Ovary (tissue), 3 donors: Measurements from ENCODE around the gene BRAT1.

ENCODE experiments used
- POLR2A ChIP-seq: fragments of 450-650 bp; IDR thresholded peaks from one replicate; pipeline ENCODE4 v1.6.1; 2017; ENCODE audit warnings: antibody characterized with exemption, mild to moderate bottlenecking, moderate library complexity
- TF ChIP-seq, protein P1 (sequence below), 3 donors: fragments of 450-650 bp in 2 of 3; fragments of 200-600 bp in 1 of 3; IDR thresholded peaks; one replicate each; pipeline versions ENCODE4 v1.5.1 to v1.8.0; 2016 to 2022; ENCODE audit warnings: antibody characterized with exemption in 3 of 3, mild to moderate bottlenecking in 1 of 3
- donor health status: DM: no; HTN: no; CAD: no.

DNA sequence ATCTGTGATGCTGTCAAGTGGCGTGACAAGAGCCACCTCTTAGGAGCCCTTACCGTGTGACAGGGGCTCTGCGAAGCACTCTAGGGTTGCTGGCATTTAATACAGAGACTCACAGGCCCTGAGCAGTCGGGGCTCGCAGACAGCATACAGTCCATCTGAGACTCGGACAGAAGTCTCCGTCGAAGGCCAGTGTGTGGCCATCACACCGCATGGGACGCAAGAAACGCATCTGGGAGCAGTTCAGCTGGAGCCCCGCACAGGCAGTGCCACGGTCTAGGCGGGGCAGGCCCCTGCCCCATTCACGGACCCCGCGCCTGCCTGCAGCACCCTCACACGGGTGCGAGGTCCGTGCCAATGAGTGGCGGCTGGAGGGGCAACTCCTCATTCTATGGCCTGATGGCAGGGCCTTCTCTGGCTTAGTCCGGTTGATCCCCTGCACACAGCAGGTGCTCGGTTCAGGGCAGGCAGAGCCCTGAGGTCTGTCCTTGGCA, 37.1 kb upstream of the BRAT1 start:
- TF ChIP-seq, protein P1, sequence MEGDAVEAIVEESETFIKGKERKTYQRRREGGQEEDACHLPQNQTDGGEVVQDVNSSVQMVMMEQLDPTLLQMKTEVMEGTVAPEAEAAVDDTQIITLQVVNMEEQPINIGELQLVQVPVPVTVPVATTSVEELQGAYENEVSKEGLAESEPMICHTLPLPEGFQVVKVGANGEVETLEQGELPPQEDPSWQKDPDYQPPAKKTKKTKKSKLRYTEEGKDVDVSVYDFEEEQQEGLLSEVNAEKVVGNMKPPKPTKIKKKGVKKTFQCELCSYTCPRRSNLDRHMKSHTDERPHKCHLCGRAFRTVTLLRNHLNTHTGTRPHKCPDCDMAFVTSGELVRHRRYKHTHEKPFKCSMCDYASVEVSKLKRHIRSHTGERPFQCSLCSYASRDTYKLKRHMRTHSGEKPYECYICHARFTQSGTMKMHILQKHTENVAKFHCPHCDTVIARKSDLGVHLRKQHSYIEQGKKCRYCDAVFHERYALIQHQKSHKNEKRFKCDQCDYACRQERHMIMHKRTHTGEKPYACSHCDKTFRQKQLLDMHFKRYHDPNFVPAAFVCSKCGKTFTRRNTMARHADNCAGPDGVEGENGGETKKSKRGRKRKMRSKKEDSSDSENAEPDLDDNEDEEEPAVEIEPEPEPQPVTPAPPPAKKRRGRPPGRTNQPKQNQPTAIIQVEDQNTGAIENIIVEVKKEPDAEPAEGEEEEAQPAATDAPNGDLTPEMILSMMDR (IDR thresholded peaks at IDR 0.05): no peak
- TF ChIP-seq POLR2A: no peak
